HCEC 1CT (cell line): ENCODE measurements around the gene UBE2E3.

Experiments used
- DNase-seq: peaks from one replicate; pipeline ENCODE4 v3.0.0-alpha.2; 2017

UBE2E3 gene

GRCh38 chr2:180979749-180980105 lies 678 bp upstream of the UBE2E3 start:
- no peak for DNase-seq

GRCh38 chr2:180980943-180981911 lies 822 bp downstream of the UBE2E3 start:
- DNase-seq: peak; percentile 40

- DNase-seq: peak; percentile 65
These were observed 3.2 kb downstream of the UBE2E3 start for GRCh38 chr2:180983468-180984242.

GRCh38 chr2:180985771-180986395 lies 5.5 kb downstream of the UBE2E3 start:
- no peak for DNase-seq

GRCh38 chr2:180987146-180987545 lies 6.7 kb downstream of the UBE2E3 start:
- no peak for DNase-seq

- DNase-seq: no peak
These were observed 9.9 kb downstream of the UBE2E3 start for GRCh38 chr2:180990337-180990736.

- DNase-seq: no peak
These were observed 10.4 kb downstream of the UBE2E3 start for GRCh38 chr2:180990794-180991193.

- DNase-seq: no peak
These were observed 11.0 kb downstream of the UBE2E3 start for GRCh38 chr2:180991361-180991760.

GRCh38 chr2:180991820-180992219 lies 11.4 kb downstream of the UBE2E3 start:
- no peak for DNase-seq

GRCh38 chr2:180992994-180993393 lies 12.6 kb downstream of the UBE2E3 start:
- peak; percentile 23 for DNase-seq

- DNase-seq: no peak
These were observed 19.0 kb downstream of the UBE2E3 start for GRCh38 chr2:180999274-180999964.

GRCh38 chr2:181004647-181005325 lies 24.4 kb downstream of the UBE2E3 start:
- DNase-seq: no peak

- DNase-seq: no peak
These were observed 24.9 kb downstream of the UBE2E3 start for GRCh38 chr2:181005326-181005655.

- DNase-seq: no peak
These were observed 25.4 kb downstream of the UBE2E3 start for GRCh38 chr2:181005809-181006208.

- DNase-seq: no peak
These were observed 26.9 kb downstream of the UBE2E3 start for GRCh38 chr2:181007086-181007837.

- DNase-seq: no peak
These were observed 28.0 kb downstream of the UBE2E3 start for GRCh38 chr2:181008407-181008806.

- no peak for DNase-seq
These were observed 40.9 kb downstream of the UBE2E3 start for GRCh38 chr2:181021199-181021789.

- DNase-seq: no peak
These were observed 42.2 kb downstream of the UBE2E3 start for GRCh38 chr2:181022652-181023051.

GRCh38 chr2:181025004-181025403 lies 44.6 kb downstream of the UBE2E3 start:
- no peak for DNase-seq

GRCh38 chr2:181036445-181036844 lies 56.0 kb downstream of the UBE2E3 start:
- no peak for DNase-seq
